GM20431 (cell line): ENCODE data around the gene SKI.
"Not testable (repeated sequence)": the region's sequence is repeated elsewhere in the genome, so short reads cannot be mapped to it uniquely, and the experiment has no call there.

Experiments
- in situ Hi-C: fragments of 300-500 bp; cut with MseI, MboI; formaldehyde crosslinking; loops from one replicate; pipeline ENCODE4 v1.15.0; 2020; ENCODE audit warnings: low sequenced_read_pairs; ENCODE audit not compliant: unreplicated experiment

Gene SKI

GRCh38 chr1:2326524-2326923 lies 98.4 kb downstream of the SKI start:
- in situ Hi-C loops: no loop called here

GRCh38 chr1:2327162-2327561 lies 99.0 kb downstream of the SKI start:
- in situ Hi-C loops: not testable (repeated sequence)

- in situ Hi-C loops: no loop called here
Observed at GRCh38 chr1:2327841-2328240, 99.7 kb downstream of the SKI start.

GRCh38 chr1:2328676-2329455 lies 100.7 kb downstream of the SKI start:
- in situ Hi-C loops: no loop called here

- in situ Hi-C loops: no loop called here
Observed at GRCh38 chr1:2330035-2330434, 101.9 kb downstream of the SKI start.

GRCh38 chr1:2330519-2331199 lies 102.5 kb downstream of the SKI start:
- in situ Hi-C loops: no loop called here

GRCh38 chr1:2331200-2331544 lies 103.1 kb downstream of the SKI start:
- in situ Hi-C loops: no loop called here

- in situ Hi-C loops: not testable (repeated sequence)
Observed at GRCh38 chr1:2331580-2331979, 103.5 kb downstream of the SKI start.

GRCh38 chr1:2334366-2334765 lies 106.2 kb downstream of the SKI start:
- in situ Hi-C loops: no loop called here

- in situ Hi-C loops: no loop called here
Observed at GRCh38 chr1:2334883-2335534, 106.9 kb downstream of the SKI start.

GRCh38 chr1:2335721-2336455 lies 107.8 kb downstream of the SKI start:
- in situ Hi-C loops: no loop called here

- in situ Hi-C loops: no loop called here
Observed at GRCh38 chr1:2336499-2336898, 108.4 kb downstream of the SKI start.

- in situ Hi-C loops: no loop called here
Observed at GRCh38 chr1:2337081-2337480, 109.0 kb downstream of the SKI start.

GRCh38 chr1:2337501-2337900 lies 109.4 kb downstream of the SKI start:
- in situ Hi-C loops: no loop called here

- in situ Hi-C loops: no loop called here
Observed at GRCh38 chr1:2339206-2340085, 111.3 kb downstream of the SKI start.

GRCh38 chr1:2340086-2340917 lies 112.2 kb downstream of the SKI start:
- in situ Hi-C loops: no loop called here

- in situ Hi-C loops: no loop called here
Observed at GRCh38 chr1:2340918-2341254, 112.8 kb downstream of the SKI start.

- in situ Hi-C loops: no loop called here
Observed at GRCh38 chr1:2341706-2342383, 113.7 kb downstream of the SKI start.
